Middle frontal gyrus (tissue), 1 donor: ENCODE measurements around the gene ASB4.

Experiments used
- DNase-seq: peaks from one replicate; pipeline ENCODE4 v3.0.0-alpha.2; 2015; ENCODE audit warnings: low spot score; ENCODE audit errors: extremely low spot score

Gene ASB4

DNA sequence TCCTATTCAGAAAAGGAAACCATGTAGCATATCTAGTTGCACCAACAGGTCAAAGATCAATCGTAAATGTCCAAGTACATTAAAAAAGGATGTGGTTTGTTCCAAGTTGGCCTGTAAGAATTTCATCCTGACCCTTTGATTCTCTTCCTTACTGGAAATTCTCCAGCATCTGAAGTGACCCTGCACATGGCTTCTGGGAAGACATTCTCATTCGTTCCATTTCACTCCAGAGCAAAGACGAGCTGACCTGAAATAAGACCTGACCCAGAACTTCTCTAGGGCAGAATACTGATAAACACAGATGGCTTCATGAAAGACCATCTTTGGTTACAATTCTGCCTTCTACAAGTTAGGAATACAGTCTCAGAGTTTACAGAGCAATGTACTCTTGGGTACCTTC is 39.8 kb downstream of the ASB4 start:
- DNase-seq, result no peak

DNA sequence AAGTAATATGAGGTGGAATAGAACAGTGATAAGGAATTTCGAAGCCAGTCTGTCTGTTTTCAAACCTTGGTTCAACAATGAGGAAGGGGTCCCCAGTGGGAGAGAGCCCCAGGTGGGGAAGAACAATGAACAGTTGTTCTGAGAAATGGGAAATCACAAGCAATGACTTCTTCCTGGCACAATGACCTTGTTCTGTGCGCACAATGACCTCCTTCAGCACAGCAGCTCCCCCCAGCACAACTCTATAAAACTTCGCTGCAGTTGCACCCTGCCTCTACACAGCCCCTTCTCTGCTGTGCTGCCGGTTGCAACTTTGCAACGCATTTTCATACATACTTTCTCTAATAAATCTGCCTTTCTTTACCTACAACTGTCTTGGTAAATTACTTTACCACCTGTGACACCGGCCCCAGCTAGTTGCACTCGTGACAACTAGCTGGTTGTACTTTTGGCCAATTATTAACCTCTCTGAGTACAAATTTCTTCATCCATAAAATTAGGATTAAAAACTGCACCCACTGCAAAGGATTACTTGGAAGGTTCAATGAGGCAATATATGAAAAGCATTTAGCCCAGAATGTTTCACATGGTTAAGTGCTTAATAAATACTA is 40.5 kb downstream of the ASB4 start:
- DNase-seq, result no peak

- DNase-seq, result peak; percentile 74
Measured at GRCh38 chr7:95527033-95527775, 41.5 kb downstream of the ASB4 start.

GRCh38 chr7:95527776-95528250 is 42.1 kb downstream of the ASB4 start:
- no peak for DNase-seq

- no peak for DNase-seq
Measured at GRCh38 chr7:95529701-95530100, 44.0 kb downstream of the ASB4 start.

- DNase-seq, result no peak
Measured at GRCh38 chr7:95530881-95531280, 45.1 kb downstream of the ASB4 start.

DNA sequence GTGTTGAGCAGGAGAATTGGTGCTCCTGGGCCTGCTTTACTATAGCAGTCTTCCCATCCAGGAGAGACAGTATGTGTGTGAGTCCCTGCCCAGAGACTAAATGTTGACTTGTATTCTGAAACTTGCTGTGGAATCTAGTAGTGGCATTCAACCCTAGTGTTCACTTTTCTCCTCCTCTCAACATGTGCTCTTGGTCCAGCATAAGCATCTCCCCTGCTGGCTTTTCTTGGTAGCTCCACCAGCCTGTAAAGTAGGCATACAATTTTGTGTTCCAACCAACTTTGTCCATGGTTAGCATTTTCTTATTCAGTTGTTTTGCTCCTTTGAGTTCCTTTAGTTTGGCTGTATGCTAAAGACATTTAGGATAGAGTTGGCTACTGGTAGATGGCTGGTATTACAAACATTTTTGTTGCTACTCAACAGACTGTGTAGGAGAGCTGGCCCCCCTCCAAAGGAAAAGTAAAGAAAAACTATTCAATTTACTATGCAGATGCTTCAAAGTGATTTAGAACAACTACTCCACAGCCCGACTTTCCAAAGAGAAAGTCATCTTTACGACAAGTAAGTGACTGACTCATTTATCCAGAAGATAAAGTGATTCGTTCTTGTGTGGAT is 46.0 kb downstream of the ASB4 start:
- no peak for DNase-seq

- DNase-seq, result no peak
Measured at GRCh38 chr7:95534796-95535195, 49.1 kb downstream of the ASB4 start.

DNA sequence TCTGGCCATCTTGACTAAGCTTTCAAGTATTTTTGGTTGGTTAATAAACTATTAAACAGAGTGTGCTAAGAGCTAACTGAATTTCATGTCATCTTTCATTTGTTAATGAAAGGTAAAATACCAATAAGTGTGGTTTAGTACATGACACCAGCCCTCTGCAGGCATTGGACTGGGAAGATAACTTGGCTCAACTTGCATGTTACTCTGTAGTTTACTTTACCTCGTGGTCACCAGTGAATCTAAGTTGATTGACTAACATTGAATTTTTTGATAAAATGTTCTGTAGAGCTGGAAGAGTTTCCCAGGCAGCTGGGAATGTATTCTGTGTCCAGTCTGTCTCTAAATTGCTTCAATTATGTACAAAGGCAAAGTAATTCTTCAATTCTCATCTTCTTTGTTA is 49.9 kb downstream of the ASB4 start:
- no peak for DNase-seq

DNA sequence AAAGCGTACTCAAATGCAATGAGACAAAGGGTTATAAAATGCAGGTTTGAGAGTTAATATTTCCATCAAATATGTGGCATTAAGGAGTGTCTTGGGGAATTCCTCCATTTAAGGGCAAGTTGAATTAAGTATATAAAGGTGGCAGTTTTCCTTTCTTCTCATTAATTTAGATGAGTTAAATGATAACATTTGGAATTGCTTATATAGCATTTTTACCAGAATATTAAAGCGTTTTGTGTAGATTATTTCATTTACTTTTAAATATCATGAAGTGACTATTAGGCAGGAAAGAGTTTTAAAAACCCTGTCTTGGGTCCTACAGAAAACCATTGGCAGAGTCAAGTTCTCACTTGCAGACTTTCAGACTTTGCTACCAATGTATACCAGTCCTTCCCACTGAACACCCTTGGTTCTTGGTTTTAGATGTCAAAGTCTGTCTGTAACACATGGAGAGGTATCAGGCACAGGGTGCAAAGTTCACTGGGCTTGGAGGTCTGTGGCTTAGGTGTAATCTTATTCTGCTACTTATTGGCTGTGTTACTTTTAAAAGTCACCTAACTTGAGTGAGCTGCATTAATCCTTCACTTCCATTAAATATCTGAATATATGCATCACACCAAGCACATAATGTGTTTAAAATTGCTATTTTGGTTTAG is 51.0 kb downstream of the ASB4 start:
- no peak for DNase-seq

GRCh38 chr7:95537468-95537867 is 51.7 kb downstream of the ASB4 start:
- DNase-seq, result no peak

DNA sequence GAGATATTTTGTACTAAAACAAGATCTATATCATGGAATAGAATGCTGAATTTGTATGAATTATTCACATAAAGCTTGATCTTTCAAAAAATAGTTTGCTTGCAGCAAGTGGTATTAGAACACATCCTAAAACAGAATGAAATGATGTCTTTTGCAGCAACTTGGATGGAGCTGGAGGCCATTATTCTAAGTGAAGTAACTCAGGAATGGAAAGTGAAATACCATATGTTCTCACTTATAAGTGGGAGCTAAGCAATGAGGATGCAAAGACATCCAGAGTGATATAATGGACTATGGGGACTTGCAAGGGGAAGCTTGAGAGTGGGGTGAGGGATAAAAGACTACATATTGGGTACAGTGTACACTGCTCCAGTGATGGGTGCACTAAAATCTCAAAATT is 53.7 kb downstream of the ASB4 start:
- DNase-seq, result no peak

DNA sequence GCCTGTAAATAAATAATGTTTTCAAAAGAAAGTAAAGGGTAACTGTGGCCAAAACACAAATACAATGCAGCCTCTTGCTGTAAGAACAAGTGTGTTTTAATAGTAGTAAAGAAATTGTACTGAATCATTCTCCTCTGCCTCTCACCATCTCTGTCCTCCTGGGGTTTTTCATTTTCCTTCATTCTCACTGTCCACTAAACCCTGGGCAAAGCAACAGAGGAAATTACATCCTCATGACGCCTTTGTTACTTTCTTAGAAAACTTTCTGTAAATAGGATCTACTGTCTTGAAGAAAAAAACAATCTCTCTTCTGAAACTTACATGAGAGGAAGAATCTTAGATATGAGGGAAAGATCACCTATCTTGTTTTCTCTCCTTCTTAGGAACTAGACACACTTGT is 54.6 kb downstream of the ASB4 start:
- no peak for DNase-seq

GRCh38 chr7:95543312-95543711 is 57.6 kb downstream of the ASB4 start:
- DNase-seq, result no peak

GRCh38 chr7:95544171-95544570 is 58.4 kb downstream of the ASB4 start:
- DNase-seq, result no peak

DNA sequence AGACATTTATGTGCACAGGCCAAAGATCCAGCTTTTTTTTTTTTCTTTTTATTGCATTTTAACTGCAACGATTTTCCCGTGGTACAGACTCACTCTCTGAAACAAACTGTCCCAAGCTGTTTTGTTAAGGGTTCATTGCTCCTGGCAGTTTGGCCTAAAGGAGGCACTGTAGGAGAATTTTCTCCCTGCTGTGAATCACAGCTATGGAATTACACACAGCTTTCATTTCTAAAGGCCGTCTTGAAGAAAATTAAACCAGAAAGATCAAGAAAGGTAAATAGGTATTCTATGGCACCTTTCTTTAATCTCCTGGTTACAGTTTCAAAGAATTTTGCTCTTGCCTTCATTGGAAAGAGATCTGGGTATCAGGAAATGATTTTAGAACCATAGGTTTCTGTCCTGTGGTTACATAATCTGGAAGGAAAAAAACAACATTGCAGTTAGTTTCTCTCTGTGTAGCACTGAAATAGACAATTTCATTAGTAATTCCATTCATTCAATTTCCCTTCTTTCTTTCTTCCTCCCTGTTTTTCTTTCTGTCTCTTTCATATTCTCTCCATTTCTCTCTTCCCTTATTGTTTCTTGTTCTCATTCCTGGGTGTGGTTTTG is 59.4 kb downstream of the ASB4 start:
- peak; percentile 57 for DNase-seq

- DNase-seq, result no peak
Measured at GRCh38 chr7:95545673-95546072, 59.9 kb downstream of the ASB4 start.

- no peak for DNase-seq
Measured at GRCh38 chr7:95546647-95547046, 60.9 kb downstream of the ASB4 start.

GRCh38 chr7:95547361-95548348 is 61.9 kb downstream of the ASB4 start:
- no peak for DNase-seq

- DNase-seq, result peak; percentile 43
Measured at GRCh38 chr7:95549818-95550529, 64.2 kb downstream of the ASB4 start.
